HFFc6 (cell line): Measurements from ENCODE around the gene DEXI. TPM values are rescaled to one million over a fixed set of nuclear protein-coding genes. Genes with fewer than 3 reads are reported as not detected.

ENCODE experiments used
- DNase-seq: peaks from one replicate; pipeline ENCODE4 v3.0.0-alpha.2; 2018
- H3K27ac Mint-ChIP-seq: 2 replicates; pipeline ENCODE4 v1.8.0; 2020; ENCODE audit warnings: mild to moderate bottlenecking, mixed read lengths
- H3K27me3 Mint-ChIP-seq: 2 replicates; pipeline ENCODE4 v1.8.0; 2021; ENCODE audit warnings: mild to moderate bottlenecking, moderate library complexity, mixed read lengths; ENCODE audit not compliant: insufficient read depth
- H3K36me3 Mint-ChIP-seq: 2 replicates; pipeline ENCODE4 v1.8.0; 2021; ENCODE audit warnings: low read depth, mixed read lengths
- H3K4me1 Mint-ChIP-seq: 2 replicates; pipeline ENCODE4 v1.8.0; 2020; ENCODE audit warnings: low read depth, mixed read lengths
- H3K4me3 Mint-ChIP-seq: 2 replicates; pipeline ENCODE4 v1.8.0; 2020; ENCODE audit warnings: mild to moderate bottlenecking, moderate library complexity, mixed read lengths
- H3K9me3 Mint-ChIP-seq: 2 replicates; pipeline ENCODE4 v1.8.0; 2020; ENCODE audit warnings: mild to moderate bottlenecking, mixed read lengths
- total RNA-seq, 6 experiments: library from RNA; stranded (reverse); fragmentation: NEBNext Ultra II Directional; extraction: Animal tissue kit (Norgen Biotek cat#: 25700); gene quantifications; 2 replicates in 1 of 6; 3 replicates in 5 of 6; pipeline ENCODE4 v1.2.3, GENCODE V29; 2021
- TF ChIP-seq, protein P1 (sequence below): fragments of 200-600 bp; sonication (generic); IDR thresholded peaks from 2 replicates; pipeline ENCODE4 v1.5.0; 2021; ENCODE audit warnings: antibody characterized with exemption, mild to moderate bottlenecking

The DEXI gene
- total RNA-seq, 6 experiments from 2014 or later = 39.3 to 49.2 (median 44.3) TPM

DNA sequence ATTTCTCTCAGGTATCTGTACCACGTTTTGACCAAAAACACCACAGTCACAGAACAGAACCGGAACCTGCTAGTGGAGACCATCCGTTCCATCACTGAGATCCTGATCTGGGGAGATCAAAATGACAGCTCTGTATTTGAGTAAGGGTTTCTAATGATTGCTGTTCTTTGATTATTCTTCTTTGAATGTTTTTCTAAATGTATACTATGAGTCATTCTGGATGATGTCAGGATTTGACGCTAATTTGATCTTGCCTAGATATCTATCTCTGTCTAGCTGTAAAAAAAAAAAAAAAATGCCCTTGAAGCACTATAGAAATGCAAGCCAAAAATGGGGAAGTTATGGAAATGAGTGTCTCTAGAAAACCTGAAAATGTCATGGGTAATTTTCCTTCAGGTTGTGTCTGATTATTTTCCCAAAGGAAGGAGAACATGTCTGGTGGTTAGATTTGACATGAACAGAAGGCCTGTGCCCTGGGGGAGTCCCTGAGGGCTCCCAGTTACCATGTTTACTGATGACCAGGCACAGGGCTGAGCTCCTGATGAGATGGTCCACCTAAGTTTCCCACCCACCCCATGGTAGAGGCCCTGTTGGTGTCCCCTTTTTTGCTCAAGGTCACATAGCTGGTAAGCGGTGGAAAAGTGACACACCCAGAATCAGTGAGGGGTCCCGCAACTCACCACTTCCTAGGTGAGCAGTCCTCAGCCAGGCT is 15.7 kb upstream of the DEXI start:
- H3K4me1 Mint-ChIP-seq = peaks cover 74% of the 10 kb centered on the region
- peak overlapping the region; percentile 43 for H3K27ac Mint-ChIP-seq
- peak overlapping the region; percentile 12 for H3K4me3 Mint-ChIP-seq
- peaks cover 1% of the 10 kb centered on the region; the same call in 1 of the 2 replicates for H3K27me3 Mint-ChIP-seq
- TF ChIP-seq, protein P1, sequence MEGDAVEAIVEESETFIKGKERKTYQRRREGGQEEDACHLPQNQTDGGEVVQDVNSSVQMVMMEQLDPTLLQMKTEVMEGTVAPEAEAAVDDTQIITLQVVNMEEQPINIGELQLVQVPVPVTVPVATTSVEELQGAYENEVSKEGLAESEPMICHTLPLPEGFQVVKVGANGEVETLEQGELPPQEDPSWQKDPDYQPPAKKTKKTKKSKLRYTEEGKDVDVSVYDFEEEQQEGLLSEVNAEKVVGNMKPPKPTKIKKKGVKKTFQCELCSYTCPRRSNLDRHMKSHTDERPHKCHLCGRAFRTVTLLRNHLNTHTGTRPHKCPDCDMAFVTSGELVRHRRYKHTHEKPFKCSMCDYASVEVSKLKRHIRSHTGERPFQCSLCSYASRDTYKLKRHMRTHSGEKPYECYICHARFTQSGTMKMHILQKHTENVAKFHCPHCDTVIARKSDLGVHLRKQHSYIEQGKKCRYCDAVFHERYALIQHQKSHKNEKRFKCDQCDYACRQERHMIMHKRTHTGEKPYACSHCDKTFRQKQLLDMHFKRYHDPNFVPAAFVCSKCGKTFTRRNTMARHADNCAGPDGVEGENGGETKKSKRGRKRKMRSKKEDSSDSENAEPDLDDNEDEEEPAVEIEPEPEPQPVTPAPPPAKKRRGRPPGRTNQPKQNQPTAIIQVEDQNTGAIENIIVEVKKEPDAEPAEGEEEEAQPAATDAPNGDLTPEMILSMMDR = no peak
- H3K36me3 Mint-ChIP-seq = peaks cover 15% of the 10 kb centered on the region
- peak; percentile 44 for DNase-seq
- H3K9me3 Mint-ChIP-seq = no peaks in the 10 kb centered on the region

DNA sequence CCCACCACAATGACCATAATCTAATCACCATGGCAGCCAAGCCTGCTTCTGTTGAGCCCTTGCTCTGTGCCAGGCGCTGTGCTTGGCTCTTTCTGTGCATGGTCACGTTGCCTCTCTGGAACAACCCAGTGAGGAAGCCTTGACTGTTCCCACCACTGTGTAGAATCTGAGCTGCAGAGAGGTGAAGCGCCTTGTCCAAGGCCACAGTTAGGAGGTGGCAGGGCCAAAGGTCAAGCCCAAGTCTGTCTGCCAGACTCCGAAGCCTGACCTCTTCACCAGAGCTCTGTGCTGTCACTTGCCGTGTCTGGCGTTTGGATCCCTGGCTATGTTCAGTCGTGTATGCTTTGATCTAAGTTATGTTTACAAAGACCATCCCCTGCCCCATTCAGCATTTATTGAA is 12.6 kb upstream of the DEXI start:
- Mint-ChIP-seq H3K4me3 (no peak overlapping the region), H3K4me1 (peaks cover 67% of the 10 kb centered on the region), H3K36me3 (peaks cover 5% of the 10 kb centered on the region; the same call in 1 of the 2 replicates), H3K27ac (peak overlapping the region; percentile 36), H3K27me3 (no peaks in the 10 kb centered on the region; the same call in none of the 2 replicates), H3K9me3 (no peaks in the 10 kb centered on the region)
- TF ChIP-seq, protein P1 = no peak
- no peak for DNase-seq

DNA sequence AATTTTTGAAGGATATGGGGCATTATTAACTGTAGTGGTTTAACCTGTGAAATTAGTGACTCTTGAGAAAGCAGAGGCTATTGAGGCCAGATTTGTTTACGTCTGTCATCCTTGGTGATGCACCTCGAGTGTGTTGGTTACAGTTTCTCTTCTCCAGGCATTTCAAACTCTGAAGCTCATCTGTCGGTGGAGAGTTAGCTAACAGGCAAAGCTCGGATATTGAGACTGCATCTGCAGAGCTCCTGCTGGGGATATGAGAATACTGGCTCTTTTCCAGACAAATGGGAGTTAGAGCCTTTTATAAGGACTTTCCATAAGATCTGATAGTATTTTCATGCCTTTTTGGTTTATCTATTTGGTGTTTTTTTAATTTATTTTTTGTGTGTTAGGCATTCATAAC is 8.8 kb upstream of the DEXI start:
- H3K4me1 Mint-ChIP-seq = peaks cover 72% of the 10 kb centered on the region
- no peak for DNase-seq
- TF ChIP-seq, protein P1 = no peak
- no peaks in the 10 kb centered on the region; the same call in none of the 2 replicates for H3K27me3 Mint-ChIP-seq
- H3K4me3 Mint-ChIP-seq = no peak overlapping the region
- H3K27ac Mint-ChIP-seq = no peak overlapping the region
- H3K36me3 Mint-ChIP-seq = no peaks in the 10 kb centered on the region
- H3K9me3 Mint-ChIP-seq = no peaks in the 10 kb centered on the region

DNA sequence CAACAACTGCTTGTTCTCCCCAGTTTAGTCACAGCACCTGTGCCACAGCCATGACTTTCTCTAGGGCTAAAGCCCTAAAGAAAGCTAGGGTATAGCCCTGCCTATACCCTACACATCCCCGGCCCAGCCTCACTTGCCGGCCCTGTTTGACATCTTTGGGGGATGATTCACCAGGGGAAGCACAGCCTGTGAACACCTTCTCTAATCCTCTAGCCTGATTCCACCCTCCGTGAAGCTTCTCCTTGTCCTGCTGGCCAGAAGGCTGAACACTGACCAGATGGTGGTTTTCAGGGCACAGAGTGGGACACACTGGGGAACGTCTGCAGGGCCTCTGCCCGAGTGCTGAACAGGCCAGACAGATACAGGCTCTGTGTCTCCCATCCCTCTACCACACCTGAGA is 8.1 kb upstream of the DEXI start:
- Mint-ChIP-seq H3K36me3 (no peaks in the 10 kb centered on the region), H3K27ac (peak overlapping the region; percentile 51; the same call in 1 of the 2 replicates), H3K27me3 (no peaks in the 10 kb centered on the region; the same call in none of the 2 replicates), H3K4me3 (0 out of 2 replicates have a peak overlapping the region, but pooled peaks have one; percentile 13), H3K9me3 (no peaks in the 10 kb centered on the region), H3K4me1 (peaks cover 79% of the 10 kb centered on the region)
- no peak for DNase-seq
- TF ChIP-seq, protein P1 = no peak

DNA sequence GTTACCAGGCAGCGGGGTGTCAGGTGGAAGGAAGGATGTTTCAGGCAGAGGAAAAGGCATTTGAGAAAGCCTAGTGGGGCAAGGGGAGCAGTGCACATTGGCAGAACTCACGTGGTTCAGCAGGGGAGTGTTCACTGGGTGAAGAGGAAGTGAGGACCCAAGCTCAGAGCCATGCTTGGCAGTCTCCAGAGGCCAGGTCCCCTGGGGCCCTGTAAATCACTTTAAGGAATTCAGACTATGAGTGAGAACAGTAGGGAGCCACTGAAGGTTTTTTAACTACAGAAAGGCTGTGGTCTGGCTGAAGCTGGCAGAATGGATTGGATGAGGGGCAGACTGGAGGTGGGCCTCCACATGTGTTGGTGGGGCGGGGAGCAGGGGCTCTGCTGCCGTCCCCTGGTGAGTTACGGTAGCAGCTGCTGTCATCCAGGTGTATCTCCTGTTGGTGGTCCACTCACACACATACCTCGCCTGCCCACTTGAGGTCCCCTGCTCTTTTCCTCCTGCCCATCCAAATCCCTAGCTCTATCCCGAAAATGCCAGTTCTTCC is 7.2 kb upstream of the DEXI start:
- no peaks in the 10 kb centered on the region for H3K9me3 Mint-ChIP-seq
- H3K4me1 Mint-ChIP-seq = peaks cover 79% of the 10 kb centered on the region
- H3K27ac Mint-ChIP-seq = peak overlapping the region; percentile 13; the same call in 1 of the 2 replicates
- DNase-seq = no peak
- TF ChIP-seq, protein P1 = peak; percentile 27; the same call in 1 of the 2 replicates
- H3K4me3 Mint-ChIP-seq = no peak overlapping the region
- no peaks in the 10 kb centered on the region for H3K36me3 Mint-ChIP-seq
- peaks cover 1% of the 10 kb centered on the region for H3K27me3 Mint-ChIP-seq
